Muscle of leg (tissue), 11 donors: Measurements from ENCODE around the gene NPAS3. TPM values are rescaled to one million over a fixed set of nuclear protein-coding genes. Genes with fewer than 3 reads are reported as not detected.

Experiments used
- DNase-seq: peaks from one replicate; pipeline ENCODE4 v3.0.0; 2013
- H3K27ac ChIP-seq: one replicate; pipeline ENCODE4 v1.5.1; 2013; ENCODE audit warnings: mild to moderate bottlenecking, low read length, control low read depth
- H3K27me3 ChIP-seq: one replicate; pipeline ENCODE4 v1.6.1; 2013; ENCODE audit warnings: low read length; ENCODE audit not compliant: control insufficient read depth, insufficient read depth
- H3K36me3 ChIP-seq: one replicate; pipeline ENCODE4 v1.6.1; 2013; ENCODE audit warnings: low read length; ENCODE audit not compliant: control insufficient read depth, insufficient read depth
- H3K4me1 ChIP-seq: one replicate; pipeline ENCODE4 v1.6.1; 2013; ENCODE audit warnings: low read length; ENCODE audit not compliant: control insufficient read depth, insufficient read depth
- H3K4me3 ChIP-seq: one replicate; pipeline ENCODE4 v1.5.1; 2013; ENCODE audit warnings: low read length, control low read depth
- H3K9me3 ChIP-seq: replicated peaks from 2 replicates; pipeline ENCODE4 v1.6.1; 2013; ENCODE audit warnings: low read depth, low read length; ENCODE audit not compliant: control insufficient read depth
- WGBS: methylation state at CpG from one replicate; pipeline ENCODE4 v1.1.5; 2013; ENCODE audit warnings: missing lambda C conversion rate; ENCODE audit not compliant: insufficient coverage; 5-methylcytosine and 5-hydroxymethylcytosine counted together
- polyA plus RNA-seq, 8 donors: library from polyadenylated mRNA; unstranded; fragments of 120-200 nt; gene quantifications; one replicate each; pipeline versions ENCODE4 v1.2.1 to v1.2.3, GENCODE V29; 2013; ENCODE audit warnings: inconsistent platforms in 1 of 8, low replicate concordance in 1 of 8; ENCODE audit not compliant: insufficient read length in 8 of 8, insufficient read depth in 1 of 8
- total RNA-seq: library from RNA; stranded (reverse); fragments of 120-200 nt; gene quantifications from one replicate; pipeline ENCODE4 v1.2.4, GENCODE V29; 2013

The NPAS3 gene
- total and polyA plus RNA-seq, 9 donors: 3.4 to 7.6 (median 5.1) TPM

DNA sequence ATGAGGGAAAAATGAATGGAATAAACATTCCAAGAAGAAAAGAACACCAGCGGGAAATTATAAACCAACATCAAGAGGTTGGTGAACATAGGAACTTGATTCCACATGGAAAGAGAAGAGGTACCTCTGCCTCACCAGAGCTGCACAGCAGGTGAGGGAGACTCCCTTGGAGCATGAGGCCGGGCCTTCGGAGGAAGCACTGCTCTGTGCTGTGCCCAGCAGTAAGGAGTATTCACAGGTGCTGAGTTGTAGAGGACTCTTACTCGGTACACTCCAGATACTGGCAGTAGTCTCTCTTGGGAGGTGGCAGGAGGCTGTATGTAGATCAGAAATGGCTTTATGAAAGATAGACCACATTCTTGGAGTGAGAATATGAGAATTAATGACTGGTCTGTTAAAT is 76.0 kb downstream of the NPAS3 start:
- H3K4me1 ChIP-seq: no peaks in the 10 kb centered on the region
- no peak overlapping the region for H3K27ac ChIP-seq
- no peak for DNase-seq

DNA sequence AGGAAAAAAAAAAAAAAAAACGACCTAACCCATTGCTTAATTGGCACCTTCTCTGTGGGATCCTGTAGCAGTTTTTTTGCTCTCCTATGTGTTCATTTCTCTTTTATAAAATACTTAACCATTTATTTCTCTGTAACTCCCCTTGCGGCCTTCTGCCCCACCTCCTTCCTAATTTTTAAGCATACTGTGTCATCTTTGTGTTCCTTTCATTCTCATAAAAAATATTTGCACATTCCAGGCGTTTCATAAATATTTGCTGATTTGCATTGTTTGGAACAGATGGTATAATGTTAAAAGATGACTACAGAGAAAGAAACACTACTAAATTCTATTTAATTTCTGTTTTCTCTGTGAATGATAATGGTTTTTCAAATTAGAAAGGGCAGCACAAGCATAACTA is 77.9 kb downstream of the NPAS3 start:
- H3K36me3 ChIP-seq: no peaks in the 10 kb centered on the region
- H3K9me3 ChIP-seq: no peaks in the 10 kb centered on the region
- no peak overlapping the region for H3K4me3 ChIP-seq
- DNase-seq: no peak
- no peaks in the 10 kb centered on the region for H3K27me3 ChIP-seq
- WGBS: no CpG with 5 or more reads among the region's 3 CpGs
- H3K4me1 ChIP-seq: no peaks in the 10 kb centered on the region
- no peak overlapping the region for H3K27ac ChIP-seq

More for the DNA sequence above, 76.0 kb downstream of the NPAS3 start:
- Histone ChIP-seq H3K36me3 (no peaks in the 10 kb centered on the region), H3K27me3 (no peaks in the 10 kb centered on the region), H3K4me3 (no peak overlapping the region), H3K9me3 (no peaks in the 10 kb centered on the region)
- 90% methylated on average over 2 of the region's 4 CpGs for WGBS

GRCh38 chr14:33017016-33017415 is 78.3 kb downstream of the NPAS3 start:
- Histone ChIP-seq H3K4me1 (no peaks in the 10 kb centered on the region), H3K36me3 (no peaks in the 10 kb centered on the region), H3K4me3 (no peak overlapping the region), H3K9me3 (no peaks in the 10 kb centered on the region), H3K27me3 (no peaks in the 10 kb centered on the region), H3K27ac (no peak overlapping the region)
- peak; percentile 40 for DNase-seq
- 71% methylated on average over 1 of the region's 2 CpGs for WGBS

- Histone ChIP-seq H3K4me1 (no peaks in the 10 kb centered on the region), H3K27ac (no peak overlapping the region), H3K9me3 (no peaks in the 10 kb centered on the region), H3K36me3 (no peaks in the 10 kb centered on the region), H3K4me3 (no peak overlapping the region), H3K27me3 (no peaks in the 10 kb centered on the region)
- DNase-seq: no peak
- no CpG with 5 or more reads among the region's 3 CpGs for WGBS
These were observed 80.7 kb downstream of the NPAS3 start for GRCh38 chr14:33019346-33019745.

DNA sequence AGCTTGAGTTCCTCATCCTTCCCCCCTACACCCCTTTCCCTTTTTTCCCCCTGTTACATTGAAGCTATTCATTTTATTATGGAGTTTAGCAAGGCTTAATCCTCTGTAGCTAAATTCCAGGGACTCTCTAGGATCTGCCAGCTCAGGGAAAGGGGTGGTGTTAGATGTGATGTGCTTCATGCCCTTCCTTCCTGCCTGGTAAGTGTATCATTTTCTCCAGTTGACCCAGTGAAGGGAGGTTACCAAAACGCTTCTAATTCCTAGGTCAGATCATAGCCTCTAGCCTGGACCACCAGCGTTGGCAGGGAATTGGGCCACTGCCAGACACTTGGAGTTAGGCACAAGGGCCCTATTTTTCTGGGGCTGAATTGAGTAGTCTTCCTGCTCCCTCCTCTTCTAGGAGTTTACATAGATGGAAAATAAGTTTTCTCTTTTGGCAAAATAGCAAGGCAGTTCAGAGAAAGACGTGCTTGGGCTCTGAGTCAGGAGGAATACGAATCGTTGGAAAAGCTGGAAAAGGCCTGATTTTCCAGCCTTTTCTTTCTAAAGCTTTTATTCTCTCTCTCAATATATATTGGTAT is 88.3 kb downstream of the NPAS3 start:
- Histone ChIP-seq H3K9me3 (no peaks in the 10 kb centered on the region), H3K27me3 (no peaks in the 10 kb centered on the region), H3K36me3 (no peaks in the 10 kb centered on the region), H3K4me3 (no peak overlapping the region), H3K4me1 (peaks cover 4% of the 10 kb centered on the region), H3K27ac (peak overlapping the region; percentile 80)
- peak; percentile 97 for DNase-seq
- WGBS: 37% methylated on average over 2 of the region's 5 CpGs

DNA sequence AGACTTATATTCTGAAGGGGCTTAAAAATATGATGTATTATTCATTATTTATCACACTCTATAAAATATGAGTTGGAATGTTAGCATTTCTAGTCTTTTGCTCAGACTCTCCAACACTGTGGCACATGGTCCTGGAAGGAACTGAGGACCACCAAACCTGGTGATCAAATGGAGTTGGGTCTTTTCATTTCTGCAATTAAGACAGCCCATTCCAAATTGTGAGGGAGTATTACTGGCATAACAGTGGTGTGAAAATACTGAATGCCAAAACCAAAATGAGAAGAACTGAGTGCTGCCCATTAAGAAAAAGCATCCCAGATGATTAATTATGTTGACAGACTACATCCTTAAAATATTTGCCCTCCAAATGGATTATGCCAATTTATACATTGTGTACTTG is 90.8 kb downstream of the NPAS3 start:
- Histone ChIP-seq H3K4me3 (no peak overlapping the region), H3K4me1 (peaks cover 4% of the 10 kb centered on the region), H3K36me3 (no peaks in the 10 kb centered on the region), H3K27ac (no peak overlapping the region), H3K27me3 (no peaks in the 10 kb centered on the region), H3K9me3 (no peaks in the 10 kb centered on the region)
- DNase-seq: no peak

GRCh38 chr14:33030386-33030785 is 91.7 kb downstream of the NPAS3 start:
- Histone ChIP-seq H3K4me1 (peaks cover 4% of the 10 kb centered on the region), H3K27ac (no peak overlapping the region), H3K9me3 (no peaks in the 10 kb centered on the region), H3K27me3 (no peaks in the 10 kb centered on the region), H3K4me3 (no peak overlapping the region), H3K36me3 (no peaks in the 10 kb centered on the region)
- peak; percentile 68 for DNase-seq
- 20% methylated on average over 1 of the region's 4 CpGs for WGBS

DNA sequence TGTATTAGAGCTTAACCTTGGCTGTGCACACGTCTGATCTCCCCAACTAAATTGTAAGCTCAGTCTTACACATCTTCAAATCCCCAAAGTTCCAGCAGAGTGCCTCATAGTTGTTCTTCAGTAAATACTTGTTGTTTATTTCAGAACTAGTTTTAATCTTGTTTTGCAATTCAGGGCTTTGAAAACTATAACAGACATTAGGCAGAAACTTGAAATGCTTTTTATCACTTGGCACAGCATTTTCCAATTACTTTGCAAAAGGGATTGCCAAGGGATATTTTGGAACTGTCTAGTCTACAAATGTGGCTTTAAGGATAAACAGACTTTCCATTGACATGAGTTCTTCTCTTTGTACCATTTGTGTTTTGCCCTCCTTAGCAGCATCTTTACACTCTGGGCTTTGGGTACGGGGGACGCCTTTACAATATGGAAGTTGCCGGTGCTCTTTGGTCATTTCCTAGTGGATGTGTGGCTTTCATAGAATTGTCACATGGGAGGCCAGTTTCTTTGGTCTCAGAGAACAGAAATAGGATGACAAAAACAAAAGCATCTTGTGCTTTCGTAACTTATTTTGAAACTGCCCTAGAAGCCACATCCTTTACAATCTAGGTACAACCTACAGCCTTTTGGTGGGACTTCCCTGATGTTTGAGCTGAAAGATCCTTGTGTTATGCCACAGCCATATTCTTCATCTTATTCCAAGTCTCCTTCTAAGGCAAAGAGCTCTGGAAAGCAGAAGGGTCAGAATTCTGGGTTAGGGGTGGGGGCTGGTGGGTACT is 96.9 kb downstream of the NPAS3 start:
- Histone ChIP-seq H3K9me3 (no peaks in the 10 kb centered on the region), H3K36me3 (no peaks in the 10 kb centered on the region), H3K27ac (no peak overlapping the region), H3K27me3 (no peaks in the 10 kb centered on the region), H3K4me1 (no peaks in the 10 kb centered on the region), H3K4me3 (no peak overlapping the region)
- WGBS: 100% methylated on average over 2 of the region's 5 CpGs
- no peak for DNase-seq

GRCh38 chr14:33039311-33039710 is 100.6 kb downstream of the NPAS3 start:
- no peak overlapping the region for H3K4me3 ChIP-seq
- peaks cover 9% of the 10 kb centered on the region for H3K9me3 ChIP-seq
- DNase-seq: no peak
- no peaks in the 10 kb centered on the region for H3K4me1 ChIP-seq
- H3K27me3 ChIP-seq: no peaks in the 10 kb centered on the region
- no peaks in the 10 kb centered on the region for H3K36me3 ChIP-seq
- WGBS: no CpG with 5 or more reads among the region's 3 CpGs
- H3K27ac ChIP-seq: no peak overlapping the region

DNA sequence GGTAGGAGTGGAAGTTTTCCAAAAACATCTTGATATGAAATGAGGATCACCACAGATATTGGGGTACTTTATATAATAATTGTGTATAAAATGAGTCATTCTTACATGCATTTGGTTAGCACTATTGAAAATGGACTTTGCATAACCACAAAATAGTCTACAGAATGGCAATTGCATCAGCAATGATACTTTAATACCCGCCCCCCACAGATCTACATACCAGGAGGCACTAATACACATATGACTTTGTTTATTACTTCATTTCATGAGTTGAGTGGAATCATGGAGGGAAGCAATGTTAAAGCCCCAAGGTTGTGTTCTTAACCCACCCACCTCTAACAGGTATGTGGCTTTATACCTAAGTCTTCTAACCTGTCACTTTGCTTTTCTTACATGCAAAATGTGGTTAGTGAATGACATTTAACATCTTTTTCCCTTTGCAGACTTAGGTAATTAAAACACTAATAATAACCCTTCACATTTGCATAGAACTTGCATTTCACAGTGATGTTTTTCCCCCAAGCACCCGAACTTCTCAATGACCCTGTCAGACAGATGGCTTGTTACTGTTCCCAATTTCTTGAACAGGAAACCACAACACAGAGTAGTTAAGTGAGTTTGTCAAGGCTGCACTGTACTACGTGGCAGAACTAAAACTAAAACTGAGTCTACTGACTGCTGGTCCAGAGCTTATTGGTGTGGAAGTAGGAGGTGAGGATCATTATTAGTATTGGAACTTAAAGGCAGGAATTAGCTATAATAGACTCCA is 101.9 kb downstream of the NPAS3 start:
- H3K4me3 ChIP-seq: no peak overlapping the region
- H3K4me1 ChIP-seq: no peaks in the 10 kb centered on the region
- DNase-seq: no peak
- H3K27ac ChIP-seq: no peak overlapping the region
- peaks cover 16% of the 10 kb centered on the region for H3K9me3 ChIP-seq
- H3K36me3 ChIP-seq: no peaks in the 10 kb centered on the region
- WGBS: no CpG with 5 or more reads among the region's 3 CpGs
- H3K27me3 ChIP-seq: no peaks in the 10 kb centered on the region
